RWPE1 (cell line): ENCODE measurements around the gene MACROD1.

Experiments
- CTCF ChIA-PET: fragments of 350-600 bp; sonication (Branson Sonifier 250); formaldehyde crosslinking; extraction: SDS; loops from one replicate; lab custom pipeline; 2021; lab: Yijun Ruan, JAX
- POLR2A ChIA-PET: fragments of 400-600 bp; formaldehyde crosslinking; extraction: SDS; loops from one replicate; lab custom pipeline; 2020; ENCODE audit warnings: antibody characterized with exemption; ENCODE audit not compliant: low non-redundant PET; lab: Yijun Ruan, JAX
- DNase-seq: peaks from one replicate; pipeline ENCODE4 v3.0.0; 2012; ENCODE audit warnings: low spot score
- H3K27ac ChIP-seq: fragments of 450-650 bp; 2 replicates; pipeline ENCODE4 v1.5.1; 2017
- CTCF ChIP-seq: fragments of 450-650 bp; conservative IDR thresholded peaks from 2 replicates; pipeline ENCODE4 v1.5.1; 2017; ENCODE audit warnings: low read depth, mild to moderate bottlenecking

The MACROD1 gene

GRCh38 chr11:64062185-64063039, 103.5 kb downstream of the MACROD1 start:
- no peak overlapping the region for H3K27ac ChIP-seq
- POLR2A ChIA-PET, result no interaction called here
- no peak for DNase-seq
- no peak for TF ChIP-seq CTCF
- CTCF ChIA-PET, result interaction anchor here (0.5 to 0.6 kb wide), 2 partner anchors 32 to 1886 kb away, joined by 3 read pairs; no protein-coding TSS in a partner anchor

- ChIA-PET CTCF (interaction anchor here (0.6 kb wide), 1 partner anchor 31 kb away, joined by 4 read pairs; no protein-coding TSS in a partner anchor), POLR2A (no interaction called here)
- DNase-seq, result no peak
- no peak overlapping the region for H3K27ac ChIP-seq
- no peak for TF ChIP-seq CTCF
These were observed 105.0 kb downstream of the MACROD1 start for GRCh38 chr11:64060861-64061444.

- H3K27ac ChIP-seq, result no peak overlapping the region
- TF ChIP-seq CTCF, result no peak
- no peak for DNase-seq
- ChIA-PET CTCF (no interaction called here), POLR2A (no interaction called here)
These were observed 105.6 kb downstream of the MACROD1 start for GRCh38 chr11:64060263-64060860.

- DNase-seq, result no peak
- TF ChIP-seq CTCF, result no peak
- H3K27ac ChIP-seq, result no peak overlapping the region
- POLR2A ChIA-PET, result no interaction called here
- CTCF ChIA-PET, result no interaction called here
These were observed 106.4 kb downstream of the MACROD1 start for GRCh38 chr11:64059339-64060140.

GRCh38 chr11:64058494-64058893, 107.4 kb downstream of the MACROD1 start:
- H3K27ac ChIP-seq, result no peak overlapping the region
- POLR2A ChIA-PET, result no interaction called here
- TF ChIP-seq CTCF, result no peak
- no peak for DNase-seq
- CTCF ChIA-PET, result no interaction called here

- POLR2A ChIA-PET, result no interaction called here
- no peak overlapping the region for H3K27ac ChIP-seq
- no peak for DNase-seq
- no peak for TF ChIP-seq CTCF
- CTCF ChIA-PET, result no interaction called here
These were observed 108.0 kb downstream of the MACROD1 start for GRCh38 chr11:64057890-64058289.
